ENCODE measurements around the gene CYP4Z1. TPM values are rescaled to one million over a fixed set of nuclear protein-coding genes. Genes with fewer than 3 reads are reported as not detected.
"Not testable (repeated sequence)": the region's sequence is repeated elsewhere in the genome, so short reads cannot be mapped to it uniquely, and the experiment has no call there.

CYP4Z1 gene
- polyA plus RNA-seq, 3 donors, result not detected

DNA sequence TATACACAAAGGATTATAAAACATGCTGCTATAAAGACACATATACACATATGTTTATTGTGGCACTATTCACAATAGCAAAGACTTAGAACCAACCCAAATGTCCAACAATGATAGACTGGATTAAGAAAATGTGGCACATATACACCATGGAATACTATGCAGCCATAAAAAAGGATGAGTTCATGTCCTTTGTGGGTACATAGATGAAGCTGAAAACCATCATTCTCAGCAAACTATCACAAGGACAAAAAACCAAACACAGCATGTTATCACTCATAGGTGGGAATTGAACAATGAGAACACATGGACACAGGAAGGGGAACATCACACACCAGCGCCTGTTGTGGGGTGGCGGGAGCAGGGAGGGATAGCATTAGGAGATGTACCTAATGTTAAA, 60.0 kb downstream of the CYP4Z1 start:
- H3K27me3 ChIP-seq (ENCODE audit: control insufficient read depth in 2 of 2, insufficient read depth in 2 of 2, low read length in 2 of 2); intact Hi-C loops (cut with micrococcal nuclease); H3K4me3 ChIP-seq (replicated peaks in 1 of 3; ENCODE audit: low read depth in 2 of 3, low read length in 3 of 3); H2AFZ ChIP-seq (ENCODE audit: insufficient read depth, low read depth, low read length, poor library complexity, severe bottlenecking); H3K9me3 ChIP-seq (replicated peaks in 1 of 2; ENCODE audit: control insufficient read depth in 1 of 2, insufficient read depth in 1 of 2, low read length in 2 of 2); H3K27me3 Mint-ChIP-seq (ENCODE audit: low read depth in 3 of 3); H3K27ac ChIP-seq (ENCODE audit: low read depth in 1 of 2, low read length in 2 of 2); H3K36me3 Mint-ChIP-seq; H3K79me2 ChIP-seq (ENCODE audit: insufficient read depth, low read length); H3K27ac Mint-ChIP-seq; H3K4me1 ChIP-seq (ENCODE audit: control insufficient read depth in 1 of 2, insufficient read depth in 2 of 2, low read length in 2 of 2); DNase-seq; H3K9me3 Mint-ChIP-seq; H3K9ac ChIP-seq (ENCODE audit: insufficient read depth, low read length, poor library complexity, severe bottlenecking); H4K20me1 ChIP-seq (ENCODE audit: insufficient read depth, low read length); H3K36me3 ChIP-seq (replicated peaks in 1 of 2; ENCODE audit: control insufficient read depth in 1 of 2, insufficient read depth in 2 of 2, low read length in 2 of 2); H3K4me1 Mint-ChIP-seq; H3K4me2 ChIP-seq (replicated peaks; ENCODE audit: extremely low read depth, low read length, poor library complexity, severe bottlenecking); H3K4me3 Mint-ChIP-seq: not testable (repeated sequence)
- no CpG with 5 or more reads among the region's 2 CpGs for WGBS (ENCODE audit: insufficient coverage)

DNA sequence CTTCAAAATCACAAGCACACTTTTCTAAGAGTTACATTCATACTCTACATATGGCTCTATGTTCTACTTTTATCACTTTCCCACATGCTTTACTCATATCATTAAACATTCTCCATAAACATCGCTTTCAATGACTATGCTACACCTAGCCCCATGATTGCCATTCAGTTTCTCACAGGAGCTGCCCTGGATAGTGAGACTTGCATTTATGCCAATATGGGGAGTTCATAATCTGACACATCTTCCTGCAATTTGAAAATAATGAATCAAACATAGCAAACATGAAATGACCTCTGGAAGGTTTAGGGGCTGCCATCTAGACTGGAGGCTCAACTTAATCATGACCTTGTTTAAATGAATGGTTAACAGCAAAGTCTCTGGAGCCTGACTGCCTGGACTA, 61.2 kb downstream of the CYP4Z1 start:
- no peaks in the 10 kb centered on the region for H3K36me3 ChIP-seq (replicated peaks in 1 of 2; ENCODE audit: control insufficient read depth in 1 of 2, insufficient read depth in 2 of 2, low read length in 2 of 2)
- no CpG with 5 or more reads among the region's 1 CpG for WGBS (ENCODE audit: insufficient coverage)
- no peak overlapping the region for H3K4me2 ChIP-seq (replicated peaks; ENCODE audit: extremely low read depth, low read length, poor library complexity, severe bottlenecking)
- no peaks in the 10 kb centered on the region for H3K36me3 Mint-ChIP-seq
- no peak overlapping the region for H3K4me3 ChIP-seq (replicated peaks in 1 of 3; ENCODE audit: low read depth in 2 of 3, low read length in 3 of 3)
- DNase-seq, result no peak
- H3K4me1 Mint-ChIP-seq, result no peaks in the 10 kb centered on the region
- peaks cover 2 to 6% (median 5%) of the 10 kb centered on the region in 3 donors for H3K27me3 Mint-ChIP-seq (ENCODE audit: low read depth in 3 of 3)
- no peaks in the 10 kb centered on the region for H3K79me2 ChIP-seq (ENCODE audit: insufficient read depth, low read length)
- no peaks in the 10 kb centered on the region for H4K20me1 ChIP-seq (ENCODE audit: insufficient read depth, low read length)
- TF ChIP-seq, protein P1, sequence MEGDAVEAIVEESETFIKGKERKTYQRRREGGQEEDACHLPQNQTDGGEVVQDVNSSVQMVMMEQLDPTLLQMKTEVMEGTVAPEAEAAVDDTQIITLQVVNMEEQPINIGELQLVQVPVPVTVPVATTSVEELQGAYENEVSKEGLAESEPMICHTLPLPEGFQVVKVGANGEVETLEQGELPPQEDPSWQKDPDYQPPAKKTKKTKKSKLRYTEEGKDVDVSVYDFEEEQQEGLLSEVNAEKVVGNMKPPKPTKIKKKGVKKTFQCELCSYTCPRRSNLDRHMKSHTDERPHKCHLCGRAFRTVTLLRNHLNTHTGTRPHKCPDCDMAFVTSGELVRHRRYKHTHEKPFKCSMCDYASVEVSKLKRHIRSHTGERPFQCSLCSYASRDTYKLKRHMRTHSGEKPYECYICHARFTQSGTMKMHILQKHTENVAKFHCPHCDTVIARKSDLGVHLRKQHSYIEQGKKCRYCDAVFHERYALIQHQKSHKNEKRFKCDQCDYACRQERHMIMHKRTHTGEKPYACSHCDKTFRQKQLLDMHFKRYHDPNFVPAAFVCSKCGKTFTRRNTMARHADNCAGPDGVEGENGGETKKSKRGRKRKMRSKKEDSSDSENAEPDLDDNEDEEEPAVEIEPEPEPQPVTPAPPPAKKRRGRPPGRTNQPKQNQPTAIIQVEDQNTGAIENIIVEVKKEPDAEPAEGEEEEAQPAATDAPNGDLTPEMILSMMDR (IDR thresholded peaks at IDR 0.05), result no peak
- H2AFZ ChIP-seq (ENCODE audit: insufficient read depth, low read depth, low read length, poor library complexity, severe bottlenecking), result no peak overlapping the region
- peaks cover 0 to 7% (median 2%) of the 10 kb centered on the region in 7 donors for H3K9me3 Mint-ChIP-seq
- H3K4me3 Mint-ChIP-seq, result no peak overlapping the region
- H3K9ac ChIP-seq (ENCODE audit: insufficient read depth, low read length, poor library complexity, severe bottlenecking), result no peak overlapping the region
- H3K27me3 ChIP-seq (ENCODE audit: control insufficient read depth in 2 of 2, insufficient read depth in 2 of 2, low read length in 2 of 2), result no peaks in the 10 kb centered on the region
- H3K27ac ChIP-seq (ENCODE audit: low read depth in 1 of 2, low read length in 2 of 2), result no peak overlapping the region
- H3K4me1 ChIP-seq (ENCODE audit: control insufficient read depth in 1 of 2, insufficient read depth in 2 of 2, low read length in 2 of 2), result no peaks in the 10 kb centered on the region
- H3K9me3 ChIP-seq (replicated peaks in 1 of 2; ENCODE audit: control insufficient read depth in 1 of 2, insufficient read depth in 1 of 2, low read length in 2 of 2), result no peaks in the 10 kb centered on the region
- no peak overlapping the region for H3K27ac Mint-ChIP-seq
- intact Hi-C loops (cut with micrococcal nuclease), result no loop called here

DNA sequence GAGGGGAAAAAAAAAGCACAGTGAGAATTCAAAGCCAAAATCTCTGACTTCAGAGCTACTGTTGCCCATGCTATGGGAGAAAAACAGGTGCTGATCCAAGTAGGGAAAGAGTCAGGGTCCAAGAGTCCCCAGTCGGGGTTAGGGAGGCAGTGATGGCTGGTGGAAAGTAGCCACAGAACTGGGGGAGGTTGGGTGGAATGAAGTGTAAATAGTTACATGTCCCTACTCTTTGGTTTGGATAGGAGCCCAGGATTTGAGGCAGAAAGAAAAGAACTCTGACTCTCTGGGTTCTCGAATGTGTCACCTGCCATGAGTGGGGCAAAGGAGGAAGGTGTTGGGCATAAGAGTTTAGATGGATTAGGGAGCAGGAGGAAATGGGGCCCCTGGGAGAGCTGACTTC, 61.8 kb downstream of the CYP4Z1 start:
- H3K27ac ChIP-seq (ENCODE audit: low read depth in 1 of 2, low read length in 2 of 2); H3K27me3 ChIP-seq (ENCODE audit: control insufficient read depth in 2 of 2, insufficient read depth in 2 of 2, low read length in 2 of 2); H3K36me3 ChIP-seq (replicated peaks in 1 of 2; ENCODE audit: control insufficient read depth in 1 of 2, insufficient read depth in 2 of 2, low read length in 2 of 2); H3K4me3 ChIP-seq (replicated peaks in 1 of 3; ENCODE audit: low read depth in 2 of 3, low read length in 3 of 3); H3K79me2 ChIP-seq (ENCODE audit: insufficient read depth, low read length); H3K4me2 ChIP-seq (replicated peaks; ENCODE audit: extremely low read depth, low read length, poor library complexity, severe bottlenecking); H3K9me3 ChIP-seq (replicated peaks in 1 of 2; ENCODE audit: control insufficient read depth in 1 of 2, insufficient read depth in 1 of 2, low read length in 2 of 2); H3K4me3 Mint-ChIP-seq; H3K4me1 ChIP-seq (ENCODE audit: control insufficient read depth in 1 of 2, insufficient read depth in 2 of 2, low read length in 2 of 2); DNase-seq; intact Hi-C loops (cut with micrococcal nuclease); H3K27ac Mint-ChIP-seq; H4K20me1 ChIP-seq (ENCODE audit: insufficient read depth, low read length); H3K36me3 Mint-ChIP-seq; H3K9me3 Mint-ChIP-seq; H3K4me1 Mint-ChIP-seq; H3K9ac ChIP-seq (ENCODE audit: insufficient read depth, low read length, poor library complexity, severe bottlenecking); H2AFZ ChIP-seq (ENCODE audit: insufficient read depth, low read depth, low read length, poor library complexity, severe bottlenecking); H3K27me3 Mint-ChIP-seq (ENCODE audit: low read depth in 3 of 3): not testable (repeated sequence)
- 82% methylated on average over 2 of the region's 2 CpGs for WGBS (ENCODE audit: insufficient coverage)

DNA sequence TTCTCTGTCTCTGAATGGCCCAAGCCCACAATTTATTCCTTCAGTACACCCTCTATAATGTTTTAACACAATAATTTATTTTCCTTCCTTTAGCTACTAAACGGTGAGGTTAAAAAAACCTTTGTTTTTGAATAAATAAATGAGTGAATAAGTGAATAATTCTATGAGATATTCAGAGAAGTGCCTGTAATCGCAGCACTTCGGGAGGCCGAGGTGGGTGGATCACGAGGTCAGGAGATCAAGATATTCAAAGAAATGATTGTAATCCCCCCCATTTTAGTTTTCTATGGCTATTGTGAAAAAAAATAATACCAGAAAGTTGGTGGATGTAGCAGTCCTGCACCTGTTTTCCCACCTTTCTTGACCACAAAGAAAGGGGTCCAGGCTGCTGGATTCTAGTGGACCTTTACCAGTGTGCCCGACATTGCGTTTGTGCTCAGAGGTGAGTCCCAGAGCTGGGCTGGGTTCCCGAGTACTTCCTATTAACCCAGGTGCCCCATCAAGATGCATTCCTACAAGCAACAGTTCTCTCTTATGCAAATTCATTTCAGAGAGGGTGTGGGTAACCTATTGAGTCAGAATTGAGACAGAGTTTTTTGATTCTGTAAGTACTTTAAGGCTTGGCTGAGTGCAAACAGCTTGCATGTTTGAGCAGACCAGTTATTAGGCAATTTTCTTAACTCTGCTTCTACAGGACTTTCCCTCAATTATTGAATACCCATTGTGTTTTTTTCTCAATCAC, 62.6 kb downstream of the CYP4Z1 start:
- H3K4me3 ChIP-seq (replicated peaks in 1 of 3; ENCODE audit: low read depth in 2 of 3, low read length in 3 of 3); H3K4me2 ChIP-seq (replicated peaks; ENCODE audit: extremely low read depth, low read length, poor library complexity, severe bottlenecking); H3K4me1 Mint-ChIP-seq; H3K9me3 Mint-ChIP-seq; H3K27ac Mint-ChIP-seq; H2AFZ ChIP-seq (ENCODE audit: insufficient read depth, low read depth, low read length, poor library complexity, severe bottlenecking); H3K27me3 ChIP-seq (ENCODE audit: control insufficient read depth in 2 of 2, insufficient read depth in 2 of 2, low read length in 2 of 2); intact Hi-C loops (cut with micrococcal nuclease); H3K4me3 Mint-ChIP-seq; H3K36me3 ChIP-seq (replicated peaks in 1 of 2; ENCODE audit: control insufficient read depth in 1 of 2, insufficient read depth in 2 of 2, low read length in 2 of 2); H3K27ac ChIP-seq (ENCODE audit: low read depth in 1 of 2, low read length in 2 of 2); H3K79me2 ChIP-seq (ENCODE audit: insufficient read depth, low read length); H3K4me1 ChIP-seq (ENCODE audit: control insufficient read depth in 1 of 2, insufficient read depth in 2 of 2, low read length in 2 of 2); H3K27me3 Mint-ChIP-seq (ENCODE audit: low read depth in 3 of 3); H3K9me3 ChIP-seq (replicated peaks in 1 of 2; ENCODE audit: control insufficient read depth in 1 of 2, insufficient read depth in 1 of 2, low read length in 2 of 2); H3K36me3 Mint-ChIP-seq; DNase-seq; H3K9ac ChIP-seq (ENCODE audit: insufficient read depth, low read length, poor library complexity, severe bottlenecking); H4K20me1 ChIP-seq (ENCODE audit: insufficient read depth, low read length): not testable (repeated sequence)
- WGBS (ENCODE audit: insufficient coverage), result 93% methylated on average over 3 of the region's 8 CpGs

Data from CD14-positive monocyte (primary cell).